ENCODE data around the gene DCXR.

DNA sequence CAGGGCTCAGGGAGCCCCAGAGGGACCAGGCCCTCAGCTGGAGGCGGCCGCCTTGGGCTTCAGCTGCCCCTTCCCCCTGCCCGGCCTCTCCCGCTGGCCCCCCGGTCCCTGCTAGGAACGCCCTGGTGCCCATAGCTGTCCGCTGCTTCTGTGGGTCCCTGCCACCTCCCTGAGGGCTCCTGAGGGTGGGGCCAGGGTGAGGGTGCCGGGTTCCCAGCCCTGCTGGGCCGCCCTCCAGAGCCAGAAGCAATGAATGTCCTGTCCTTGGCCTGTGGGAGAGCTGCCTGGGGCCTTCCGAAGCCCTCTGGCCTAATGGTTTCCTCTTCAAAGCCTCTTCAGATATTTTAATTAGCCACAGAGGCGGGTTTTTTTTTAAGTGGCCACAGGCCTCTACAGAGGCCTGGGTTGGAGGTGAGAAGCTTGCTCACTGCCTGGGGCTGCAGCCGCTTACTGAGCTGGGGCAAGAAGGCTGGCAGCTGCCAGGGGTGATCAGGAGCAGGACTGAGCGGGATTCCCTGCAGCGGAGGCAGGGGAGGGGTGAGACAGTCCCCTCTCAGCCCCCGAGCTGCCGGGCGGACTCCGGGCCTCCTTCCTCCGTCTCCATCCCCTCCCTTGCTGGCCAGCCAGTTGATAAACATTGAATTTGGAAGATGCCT lies 24.7 kb downstream of the DCXR start:
- TF ChIP-seq, protein P1, sequence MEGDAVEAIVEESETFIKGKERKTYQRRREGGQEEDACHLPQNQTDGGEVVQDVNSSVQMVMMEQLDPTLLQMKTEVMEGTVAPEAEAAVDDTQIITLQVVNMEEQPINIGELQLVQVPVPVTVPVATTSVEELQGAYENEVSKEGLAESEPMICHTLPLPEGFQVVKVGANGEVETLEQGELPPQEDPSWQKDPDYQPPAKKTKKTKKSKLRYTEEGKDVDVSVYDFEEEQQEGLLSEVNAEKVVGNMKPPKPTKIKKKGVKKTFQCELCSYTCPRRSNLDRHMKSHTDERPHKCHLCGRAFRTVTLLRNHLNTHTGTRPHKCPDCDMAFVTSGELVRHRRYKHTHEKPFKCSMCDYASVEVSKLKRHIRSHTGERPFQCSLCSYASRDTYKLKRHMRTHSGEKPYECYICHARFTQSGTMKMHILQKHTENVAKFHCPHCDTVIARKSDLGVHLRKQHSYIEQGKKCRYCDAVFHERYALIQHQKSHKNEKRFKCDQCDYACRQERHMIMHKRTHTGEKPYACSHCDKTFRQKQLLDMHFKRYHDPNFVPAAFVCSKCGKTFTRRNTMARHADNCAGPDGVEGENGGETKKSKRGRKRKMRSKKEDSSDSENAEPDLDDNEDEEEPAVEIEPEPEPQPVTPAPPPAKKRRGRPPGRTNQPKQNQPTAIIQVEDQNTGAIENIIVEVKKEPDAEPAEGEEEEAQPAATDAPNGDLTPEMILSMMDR (IDR thresholded peaks at IDR 0.05) = no peak
- no peak for TF ChIP-seq EZH2 (IDR thresholded peaks at IDR 0.05)

Measured in neural progenitor cell (in vitro differentiated cells).